ENCODE results near the gene CC2D2B.

GRCh38 chr10:95867866-95868265 lies 39.9 kb upstream of the CC2D2B start:
- TF ChIP-seq POLR2A (IDR thresholded peaks at IDR 0.05; ENCODE audit: low read depth, low read length), result no peak
- no peak for TF ChIP-seq TAF1 (IDR thresholded peaks at IDR 0.05; ENCODE audit: low read depth, low read length)
- TF ChIP-seq POLR2AphosphoS5 (IDR thresholded peaks at IDR 0.05; ENCODE audit: low read depth, low read length), result no peak; the same call in 1 of the 2 replicates
- no peak for TF ChIP-seq SPI1 (IDR thresholded peaks at IDR 0.05; ENCODE audit: low read depth, low read length)
- no peak for TF ChIP-seq POU2F2 (IDR thresholded peaks at IDR 0.05; ENCODE audit: low read depth, low read length)
- TF ChIP-seq PAX5 (IDR thresholded peaks at IDR 0.05; ENCODE audit: insufficient read depth, low read length, severe bottlenecking), result no peak
